ENCODE measurements around the gene SSTR5. TPM values are rescaled to one million over a fixed set of nuclear protein-coding genes. Genes with fewer than 3 reads are reported as not detected.

Gene SSTR5
- total and polyA plus RNA-seq, 2 of the 4 experiments (the other 2 are of a cell fraction) = not detected

DNA sequence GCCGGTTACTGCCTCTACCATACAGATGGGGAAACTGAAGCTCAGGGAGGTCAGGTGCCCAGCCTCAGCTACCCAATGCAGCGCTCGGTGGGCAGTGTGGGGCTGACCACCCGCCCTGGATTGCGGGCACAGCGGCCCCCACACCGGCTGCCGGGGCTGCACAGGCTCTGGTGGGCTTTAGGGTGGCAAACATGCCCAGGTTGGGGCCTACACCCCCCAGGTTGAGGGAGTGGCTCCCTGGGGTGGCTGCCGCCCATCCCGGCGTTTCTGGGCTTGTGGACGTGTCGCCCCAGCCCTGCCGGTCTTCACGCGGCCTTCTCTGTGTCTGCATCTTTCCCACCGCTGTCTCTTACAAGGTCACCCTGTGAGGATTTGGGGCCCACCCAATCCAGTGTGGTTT, 40.9 kb upstream of the SSTR5 start:
- DNase-seq = no peak
- dilution Hi-C loops (cut with HindIII; ENCODE audit: low sequenced_read_pairs, unreplicated experiment) (no loop called here), intact Hi-C loops (cut with micrococcal nuclease) (no loop called here), in situ Hi-C loops (cut with MboI; ENCODE audit: low sequenced_read_pairs) (no loop called here)
- no peak overlapping the region for H2BK120ac ChIP-seq (ENCODE audit: low read depth, low read length)
- ATAC-seq (ENCODE audit: low read depth) = no peak
- no peaks in the 10 kb centered on the region for H3K9me1 ChIP-seq (ENCODE audit: insufficient read depth, low read length)
- H3K36me3 ChIP-seq (ENCODE audit: control insufficient read depth, insufficient read depth, low read length) = no peaks in the 10 kb centered on the region
- ChIA-PET CTCF (no interaction called here), POLR2A (ENCODE audit: unreplicated experiment) (no interaction called here)
- H4K8ac ChIP-seq (ENCODE audit: low read depth in 2 of 2, low read length in 2 of 2) = no peak overlapping the region
- H2BK5ac ChIP-seq (ENCODE audit: low read depth, low read length, poor library complexity, severe bottlenecking) = no peak overlapping the region
- H3K56ac ChIP-seq (ENCODE audit: extremely low read depth, insufficient read depth, low read length) = no peak overlapping the region
- no peaks in the 10 kb centered on the region for H3K79me1 ChIP-seq (ENCODE audit: low read depth in 1 of 2, low read length in 2 of 2)
- no TSS peak for BruUV-seq (replicated peaks)
- no peaks in the 10 kb centered on the region for H4K20me1 ChIP-seq (ENCODE audit: insufficient read depth, low read length)
- no peak overlapping the region for H3K27ac ChIP-seq (ENCODE audit: insufficient read depth, low read length)
- H2AK5ac ChIP-seq (ENCODE audit: low read depth, low read length) = no peak overlapping the region
- no peak overlapping the region for H3K18ac ChIP-seq (ENCODE audit: low read depth, low read length)
- WGBS, 2 experiments (ENCODE audit: extremely low coverage in 2 of 2, insufficient read length in 1 of 2) = 91% methylated on average over 8 of the region's 17 CpGs; no CpG with 5 or more reads in 1 of the 2 experiments
- no peak overlapping the region for H2AFZ ChIP-seq (replicated peaks; ENCODE audit: low read length, poor library complexity)
- H2BK15ac ChIP-seq (ENCODE audit: low read depth, low read length) = no peak overlapping the region
- H3K9me3 ChIP-seq (ENCODE audit: control insufficient read depth, insufficient read depth, low read length) = no peaks in the 10 kb centered on the region; the same call in 1 of the 2 replicates
- peaks cover 27% of the 10 kb centered on the region for H3K27me3 ChIP-seq (ENCODE audit: control insufficient read depth, insufficient read depth, low read length)
- no peak overlapping the region for H3K14ac ChIP-seq (replicated peaks; ENCODE audit: low read depth, low read length)
- H4K91ac ChIP-seq (ENCODE audit: insufficient read depth, low read depth, low read length) = no peak overlapping the region
- no peak overlapping the region for H4K5ac ChIP-seq (ENCODE audit: low read depth, low read length)
- no peak for TF ChIP-seq RCOR1 (IDR thresholded peaks at IDR 0.05; ENCODE audit: insufficient replicate concordance, low read length)
- TF ChIP-seq MXI1 (IDR thresholded peaks at IDR 0.05; ENCODE audit: borderline replicate concordance, low read depth, low read length) = no peak
- TF ChIP-seq BHLHE40 (IDR thresholded peaks at IDR 0.05; ENCODE audit: low read depth, low read length) = no peak
- no peak overlapping the region for H3K4me2 ChIP-seq (ENCODE audit: low read depth, low read length)
- no peaks in the 10 kb centered on the region for H3K4me1 ChIP-seq (ENCODE audit: control insufficient read depth, insufficient read depth, low read length)
- no peak overlapping the region for H2BK20ac ChIP-seq (ENCODE audit: low read depth, low read length)
- no peak overlapping the region for H3K4ac ChIP-seq (ENCODE audit: low read depth, low read length)
- H2AK9ac ChIP-seq (replicated peaks; ENCODE audit: low read depth, low read length, poor library complexity) = no peak overlapping the region
- H3K23ac ChIP-seq (ENCODE audit: low read depth, low read length) = no peak overlapping the region
- H3K9ac ChIP-seq (ENCODE audit: low read depth, low read length) = no peak overlapping the region
- no peak overlapping the region for H3K4me3 ChIP-seq (ENCODE audit: insufficient read depth, low read depth, low read length)

All from IMR-90 (cell line).